EL (cell line): ENCODE data around the gene RBM48.

Source experiments
- DNase-seq: peaks from one replicate; pipeline ENCODE4 v3.0.0-alpha.2; 2016

Gene RBM48

GRCh38 chr7:92546856-92547497 is 18.4 kb downstream of the RBM48 start:
- no peak for DNase-seq

- DNase-seq, result no peak
These were observed 19.0 kb downstream of the RBM48 start for GRCh38 chr7:92547579-92547978.

GRCh38 chr7:92550194-92550593 is 21.6 kb downstream of the RBM48 start:
- no peak for DNase-seq

GRCh38 chr7:92557249-92557648 is 28.7 kb downstream of the RBM48 start:
- DNase-seq, result no peak

- DNase-seq, result no peak
These were observed 29.3 kb downstream of the RBM48 start for GRCh38 chr7:92557808-92558362.

- DNase-seq, result no peak
These were observed 32.0 kb downstream of the RBM48 start for GRCh38 chr7:92560602-92561001.

GRCh38 chr7:92563345-92563744 is 34.8 kb downstream of the RBM48 start:
- no peak for DNase-seq

GRCh38 chr7:92567460-92567859 is 38.9 kb downstream of the RBM48 start:
- peak; percentile 22 for DNase-seq

GRCh38 chr7:92569137-92569536 is 40.5 kb downstream of the RBM48 start:
- no peak for DNase-seq

GRCh38 chr7:92576296-92576695 is 47.7 kb downstream of the RBM48 start:
- no peak for DNase-seq

GRCh38 chr7:92582948-92583347 is 54.4 kb downstream of the RBM48 start:
- DNase-seq, result no peak

GRCh38 chr7:92584953-92585352 is 56.4 kb downstream of the RBM48 start:
- DNase-seq, result no peak

- DNase-seq, result peak; percentile 53
These were observed 57.8 kb downstream of the RBM48 start for GRCh38 chr7:92586403-92586802.

GRCh38 chr7:92586841-92587240 is 58.2 kb downstream of the RBM48 start:
- no peak for DNase-seq
